ENCODE measurements around the gene PERCC1.

Gene PERCC1

DNA sequence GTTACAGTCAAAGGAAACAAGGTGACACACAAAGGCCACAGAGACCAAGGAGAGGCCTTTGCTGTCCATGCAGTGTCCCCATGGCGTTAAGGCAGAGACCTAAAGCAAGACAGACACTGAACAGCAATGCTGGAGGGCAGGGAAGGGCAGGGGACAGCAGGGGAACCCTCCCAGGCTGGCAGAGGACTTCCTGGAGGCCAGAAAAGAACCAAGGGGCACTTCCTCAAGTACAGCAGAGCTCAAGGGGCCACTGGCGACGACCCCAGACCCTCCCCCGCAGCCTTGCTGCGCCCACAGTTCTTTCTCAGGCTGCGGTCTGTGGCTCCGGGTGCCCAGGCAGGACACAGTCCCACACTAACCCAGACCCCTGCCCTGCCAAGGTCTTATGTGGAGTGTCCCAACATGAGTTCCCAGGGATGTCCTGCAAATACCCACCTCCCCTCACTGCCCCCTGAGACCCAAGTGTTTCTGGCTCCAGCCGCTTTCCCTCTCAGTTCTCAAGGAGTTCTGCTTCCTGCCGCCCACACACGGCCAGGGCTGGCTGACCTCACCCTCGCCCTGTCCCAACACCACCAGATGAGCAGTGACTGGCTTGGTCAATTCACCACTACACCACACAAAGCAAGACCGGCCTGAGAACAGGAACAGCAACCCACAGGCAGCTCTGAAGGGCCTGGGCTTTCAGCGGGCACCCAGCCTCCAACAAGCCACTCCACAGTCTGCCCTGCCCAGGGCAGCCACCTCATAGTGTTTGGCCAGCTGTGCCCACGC, 39.8 kb downstream of the PERCC1 start:
- TF ChIP-seq, protein P1, sequence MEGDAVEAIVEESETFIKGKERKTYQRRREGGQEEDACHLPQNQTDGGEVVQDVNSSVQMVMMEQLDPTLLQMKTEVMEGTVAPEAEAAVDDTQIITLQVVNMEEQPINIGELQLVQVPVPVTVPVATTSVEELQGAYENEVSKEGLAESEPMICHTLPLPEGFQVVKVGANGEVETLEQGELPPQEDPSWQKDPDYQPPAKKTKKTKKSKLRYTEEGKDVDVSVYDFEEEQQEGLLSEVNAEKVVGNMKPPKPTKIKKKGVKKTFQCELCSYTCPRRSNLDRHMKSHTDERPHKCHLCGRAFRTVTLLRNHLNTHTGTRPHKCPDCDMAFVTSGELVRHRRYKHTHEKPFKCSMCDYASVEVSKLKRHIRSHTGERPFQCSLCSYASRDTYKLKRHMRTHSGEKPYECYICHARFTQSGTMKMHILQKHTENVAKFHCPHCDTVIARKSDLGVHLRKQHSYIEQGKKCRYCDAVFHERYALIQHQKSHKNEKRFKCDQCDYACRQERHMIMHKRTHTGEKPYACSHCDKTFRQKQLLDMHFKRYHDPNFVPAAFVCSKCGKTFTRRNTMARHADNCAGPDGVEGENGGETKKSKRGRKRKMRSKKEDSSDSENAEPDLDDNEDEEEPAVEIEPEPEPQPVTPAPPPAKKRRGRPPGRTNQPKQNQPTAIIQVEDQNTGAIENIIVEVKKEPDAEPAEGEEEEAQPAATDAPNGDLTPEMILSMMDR (conservative IDR thresholded peaks at IDR 0.05; ENCODE audit: low read depth): no peak
- H3K27ac ChIP-seq: peak overlapping the region; percentile 40
- CTCF ChIA-PET: no interaction called here
- no peak for DNase-seq (ENCODE audit: low spot score)
- POLR2A ChIA-PET (ENCODE audit: low non-redundant PET): interaction anchor here (0.6 kb wide), 1 partner anchor 35 kb away, joined by 3 read pairs; no protein-coding TSS in a partner anchor

DNA sequence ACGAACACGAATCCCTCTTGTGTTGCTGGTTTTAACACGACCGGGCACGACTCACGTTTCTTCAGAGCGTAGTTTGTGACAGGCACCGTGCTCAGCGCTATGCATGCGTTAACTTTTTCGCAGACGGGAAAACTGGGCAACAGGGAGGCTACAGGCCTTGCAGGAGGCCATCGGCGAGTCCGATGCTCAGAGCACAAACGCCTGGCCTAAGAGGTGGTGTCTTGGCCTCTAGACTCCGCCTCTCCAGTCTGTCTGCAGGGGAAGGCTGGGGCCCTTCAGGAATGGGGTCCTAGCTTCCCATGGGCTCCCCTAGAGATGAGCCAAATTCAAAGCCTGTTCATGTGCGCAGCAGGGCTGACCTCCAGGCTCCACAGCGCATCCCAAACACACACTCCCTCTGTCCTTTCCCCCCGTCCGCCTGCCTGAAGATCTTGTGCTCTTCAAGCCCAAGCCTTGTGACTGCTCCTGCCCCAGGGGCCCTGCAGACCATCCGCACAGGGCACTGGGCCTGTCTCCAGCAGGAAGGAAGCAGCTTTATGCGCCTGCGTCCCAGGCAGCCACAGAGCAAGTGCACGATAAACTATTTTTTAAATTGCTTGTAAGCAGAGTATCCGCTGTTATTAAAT, 40.8 kb downstream of the PERCC1 start:
- TF ChIP-seq, protein P1 (conservative IDR thresholded peaks at IDR 0.05; ENCODE audit: low read depth): no peak
- DNase-seq (ENCODE audit: low spot score): no peak
- peak overlapping the region; percentile 40 for H3K27ac ChIP-seq
- ChIA-PET CTCF (interaction anchor here (0.7 kb wide), 1 partner anchor 65 kb away, joined by 3 read pairs; no protein-coding TSS in a partner anchor), POLR2A (ENCODE audit: low non-redundant PET) (no interaction called here)

DNA sequence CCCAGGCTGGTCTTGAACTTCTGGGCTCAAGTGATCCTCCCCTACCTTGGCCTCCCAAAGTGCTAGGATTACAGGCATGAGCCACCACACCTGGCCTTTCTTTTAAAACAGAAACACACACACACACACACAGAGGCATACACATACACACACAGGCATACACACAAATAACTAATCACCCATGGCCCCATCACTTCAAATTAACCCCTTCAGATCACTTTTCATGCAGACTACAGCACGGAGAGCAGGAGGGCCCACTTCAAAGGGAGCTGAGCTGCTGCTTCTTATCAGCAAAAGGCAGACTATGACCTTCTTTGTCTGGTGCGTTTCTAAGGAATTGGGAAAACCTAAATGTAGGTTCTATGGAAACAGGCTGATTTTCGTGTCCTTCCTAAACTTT, 42.1 kb downstream of the PERCC1 start:
- ChIA-PET POLR2A (ENCODE audit: low non-redundant PET) (interaction anchor here (0.7 kb wide), 1 partner anchor 100 kb away, joined by 4 read pairs; no protein-coding TSS in a partner anchor), CTCF (interaction anchor here (0.5 to 0.6 kb wide), 2 partner anchors 9 to 248 kb away, joined by 3 read pairs; no protein-coding TSS in a partner anchor)
- TF ChIP-seq, protein P1 (conservative IDR thresholded peaks at IDR 0.05; ENCODE audit: low read depth): no peak

DNA sequence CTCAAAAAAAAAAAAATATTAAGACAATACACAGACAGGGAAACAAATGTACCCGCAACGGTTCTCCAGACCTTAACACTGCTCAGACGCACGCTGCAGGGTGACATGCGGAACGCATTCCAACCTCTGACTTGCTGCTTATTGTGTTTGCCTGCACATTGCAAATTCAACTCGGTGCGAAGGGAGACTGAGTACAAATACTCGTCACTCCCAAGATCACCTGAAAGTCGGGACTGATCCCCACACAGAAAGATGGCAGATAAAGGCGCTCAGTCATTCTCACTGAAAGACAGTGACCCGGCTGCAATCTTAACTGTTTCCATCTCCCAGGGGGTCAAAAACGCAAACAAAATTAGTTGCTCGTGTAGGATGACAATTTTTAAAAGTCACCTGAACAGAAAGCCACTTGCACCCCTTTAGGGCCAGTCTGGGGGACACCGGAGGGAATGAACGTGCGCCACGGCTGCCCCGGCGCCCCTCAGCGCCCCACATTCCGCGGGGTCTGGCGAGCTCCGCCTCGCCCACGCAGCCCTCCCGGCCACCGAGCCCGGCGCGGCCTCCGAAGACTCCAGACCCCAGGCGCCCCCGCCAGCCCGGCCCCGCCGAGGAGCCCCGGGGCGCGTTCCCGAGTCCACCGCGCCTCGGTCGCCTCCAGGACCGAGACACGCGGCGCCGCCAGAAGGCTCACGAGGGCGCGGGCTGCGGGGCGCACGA, 43.4 kb downstream of the PERCC1 start:
- H3K27ac ChIP-seq: peak overlapping the region; percentile 79
- ChIA-PET CTCF (no interaction called here), POLR2A (ENCODE audit: low non-redundant PET) (interaction anchor here (0.7 kb wide), 2 partner anchors 136 to 295 kb away, joined by 3 to 4 read pairs; no protein-coding TSS in a partner anchor)
- TF ChIP-seq, protein P1 (conservative IDR thresholded peaks at IDR 0.05; ENCODE audit: low read depth): no peak
- DNase-seq (ENCODE audit: low spot score): peak; percentile 22

More for the DNA sequence above, 42.1 kb downstream of the PERCC1 start:
- no peak for DNase-seq (ENCODE audit: low spot score)
- H3K27ac ChIP-seq: no peak overlapping the region

DNA sequence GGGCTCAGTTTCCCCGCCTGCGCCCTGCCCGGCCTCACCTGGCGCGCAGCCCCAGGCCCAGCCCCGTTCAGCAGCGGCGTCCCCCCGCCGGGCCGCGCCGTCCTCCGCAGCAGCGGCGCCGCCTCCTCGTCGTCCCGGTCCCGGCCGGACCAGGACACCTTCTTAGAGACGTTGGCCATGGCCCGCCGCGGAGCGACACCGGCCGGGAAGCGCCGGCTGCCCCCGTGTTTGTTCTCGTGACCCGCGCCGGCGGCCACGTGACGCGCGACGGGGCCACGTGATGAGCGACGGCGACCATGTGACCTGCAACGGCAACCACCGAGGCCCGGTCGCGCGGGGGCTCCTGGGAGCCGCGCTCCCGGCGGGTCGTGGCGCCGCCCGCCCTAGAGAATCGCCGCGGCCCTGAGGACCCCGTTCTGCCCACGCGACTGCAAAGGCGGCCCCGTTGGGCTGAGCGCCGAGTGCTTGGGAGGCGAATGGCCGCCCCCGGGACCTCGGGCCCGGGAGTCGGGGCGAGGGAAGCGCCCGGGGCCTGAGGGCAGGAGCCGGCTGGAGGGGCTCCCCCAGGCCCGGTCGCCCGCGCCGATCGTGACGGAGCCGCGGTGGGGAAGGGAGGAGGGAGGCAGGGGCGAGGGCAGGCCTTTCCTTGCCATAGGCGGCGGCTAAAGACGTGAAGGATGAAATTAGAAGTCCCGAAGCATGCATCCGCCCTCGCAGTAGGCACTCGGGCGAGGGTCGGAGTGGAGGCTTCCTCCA, 44.1 kb downstream of the PERCC1 start, which contains the start of gene CLCN7:
CLCN7 (minus strand) TSS at position 233 of the 756 bp plus-strand sequence; CDS start at position 179, 54 bp downstream.
- peak within 1 kb of the TSS; percentile 79 for H3K27ac ChIP-seq
- POLR2A ChIA-PET (ENCODE audit: low non-redundant PET): interaction anchor here (0.6 to 0.7 kb wide), 3 partner anchors 135 to 686 kb away, joined by 3 to 4 read pairs (median 3); partner anchors contain the start of gene CHTF18
- CTCF ChIA-PET: interaction anchor here (0.5 kb wide), 1 partner anchor 767 kb away, joined by 4 read pairs; no protein-coding TSS in a partner anchor
- DNase-seq (ENCODE audit: low spot score): peak; percentile 92
- TF ChIP-seq, protein P1 (conservative IDR thresholded peaks at IDR 0.05; ENCODE audit: low read depth): no peak
